Measurements from ENCODE around the gene ASCC3.
"Not testable (repeated sequence)": the region's sequence is repeated elsewhere in the genome, so short reads cannot be mapped to it uniquely, and the experiment has no call there.

The ASCC3 gene

DNA sequence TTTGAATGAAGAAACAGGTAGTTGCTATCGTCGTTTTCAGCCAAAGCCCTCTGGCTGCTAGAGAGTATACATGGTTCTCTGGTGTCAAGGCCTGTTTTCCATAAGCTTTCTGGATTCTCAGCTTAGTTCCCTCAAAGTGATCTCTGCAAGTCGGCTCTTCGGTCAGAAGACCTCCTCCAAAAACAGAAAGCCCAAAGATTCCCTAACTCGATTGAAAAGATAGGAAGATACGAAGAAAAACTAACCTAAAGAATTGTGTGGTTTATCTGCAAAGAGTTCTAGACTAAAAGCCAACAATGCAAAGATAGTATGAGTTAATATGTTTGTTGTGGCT lies 545 bp upstream of the ASCC3 start:
- no peak for DNase-seq

DNA sequence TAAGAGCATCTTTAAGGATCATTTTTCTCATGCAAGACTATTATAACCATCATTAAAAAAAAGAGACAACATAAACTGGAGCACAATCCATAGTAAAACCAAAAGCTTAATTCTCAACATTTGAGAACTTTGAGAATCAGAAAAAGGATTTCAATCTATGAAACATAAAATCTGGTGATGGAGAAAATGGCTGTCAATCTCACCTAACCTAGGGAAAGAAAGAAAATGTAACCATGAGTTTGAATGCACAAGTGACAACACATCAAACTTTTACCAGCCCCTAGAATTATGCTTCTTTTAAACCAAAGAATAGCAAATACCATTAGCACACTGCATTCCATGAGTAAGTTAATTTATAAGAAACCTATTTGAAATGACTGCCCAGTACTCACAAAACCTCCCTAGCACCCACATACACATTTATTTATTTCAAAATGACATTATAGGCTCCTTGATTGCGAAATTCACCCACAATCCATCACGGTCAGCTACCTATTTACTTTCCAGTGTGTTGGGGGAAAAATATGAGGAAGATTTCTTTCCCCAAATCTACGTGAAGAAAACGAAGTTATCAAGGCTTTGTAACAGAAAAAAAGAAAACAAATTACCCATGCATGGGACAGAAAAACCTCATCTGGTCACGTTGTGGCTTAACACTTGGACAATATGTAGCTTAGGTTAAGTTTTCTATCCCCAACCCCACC lies 828 bp downstream of the ASCC3 start:
- DNase-seq = no peak

DNA sequence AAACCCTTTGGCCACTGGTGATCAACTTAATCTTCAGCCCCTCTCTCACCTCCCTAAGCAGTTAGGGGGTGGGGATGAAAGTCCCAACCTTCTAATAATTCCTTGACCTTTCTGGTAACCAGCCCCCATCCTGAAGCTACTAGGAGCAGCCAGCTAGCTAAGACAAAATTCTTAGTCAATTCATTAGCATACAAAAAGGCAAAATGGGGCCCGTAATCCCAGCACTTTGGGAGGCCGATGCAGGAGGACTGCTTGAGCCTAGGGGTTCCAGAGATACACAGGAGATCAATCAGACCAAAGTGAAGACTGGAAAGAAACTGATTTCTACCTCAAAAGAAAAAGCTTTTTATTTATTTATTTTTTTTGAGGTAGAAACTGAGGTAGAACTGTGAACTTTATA lies 1.8 kb downstream of the ASCC3 start:
- DNase-seq = no peak

DNA sequence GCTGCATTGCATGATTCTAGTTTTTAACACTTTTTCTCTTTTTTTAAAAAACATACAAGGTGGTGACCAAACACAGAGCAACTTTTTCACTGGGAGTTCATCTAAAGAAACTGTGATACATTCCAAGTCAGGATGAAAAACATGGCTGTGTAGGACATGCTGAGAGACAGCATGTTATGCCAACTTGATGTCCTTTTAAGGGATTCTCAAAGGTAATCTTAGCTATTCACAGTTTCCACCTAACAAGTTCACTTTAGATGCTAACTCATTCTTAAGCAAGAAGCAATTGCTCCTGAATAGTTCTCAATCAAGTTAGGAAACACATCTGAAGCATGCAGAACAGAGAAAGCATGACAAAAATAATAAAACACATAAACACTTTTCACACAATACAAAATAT lies 3.3 kb downstream of the ASCC3 start:
- DNase-seq = no peak

DNA sequence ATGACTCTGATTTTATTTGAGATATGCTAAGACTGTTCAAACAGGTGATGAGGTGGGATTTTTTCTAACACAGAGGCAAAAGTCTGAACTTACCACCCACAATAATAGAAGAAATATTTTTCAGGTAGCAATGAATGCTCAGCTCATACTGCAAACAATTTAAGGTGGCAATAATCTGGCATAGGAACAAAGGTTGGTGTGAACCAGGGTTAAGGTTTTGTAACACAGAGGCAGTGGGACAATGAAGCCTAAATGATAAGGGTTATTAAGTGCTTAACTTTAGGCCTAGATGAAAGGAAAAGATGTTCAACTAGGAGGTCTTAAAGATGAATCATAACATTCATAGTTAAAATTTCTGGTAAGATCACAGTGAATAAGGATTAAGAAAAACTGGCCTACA lies 4.9 kb downstream of the ASCC3 start:
- DNase-seq = no peak

DNA sequence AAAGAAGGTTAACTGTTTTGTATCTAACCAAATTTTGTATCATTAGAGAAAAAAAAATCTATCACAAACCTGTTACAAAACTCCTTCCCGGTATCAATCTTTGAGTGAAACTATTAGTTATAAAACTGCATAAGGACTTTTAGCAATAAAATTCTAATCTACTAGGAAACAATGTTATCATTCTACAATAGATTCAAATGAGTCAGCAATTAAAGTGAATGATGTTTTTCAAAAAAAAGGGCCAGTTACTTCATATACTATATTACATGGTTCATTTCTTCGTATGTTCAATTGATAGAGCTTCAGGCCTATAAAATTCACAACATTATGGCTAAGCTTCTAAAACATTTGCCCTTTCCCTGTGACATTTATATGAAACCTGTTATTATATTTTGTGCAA lies 15.6 kb downstream of the ASCC3 start:
- no peak for DNase-seq

DNA sequence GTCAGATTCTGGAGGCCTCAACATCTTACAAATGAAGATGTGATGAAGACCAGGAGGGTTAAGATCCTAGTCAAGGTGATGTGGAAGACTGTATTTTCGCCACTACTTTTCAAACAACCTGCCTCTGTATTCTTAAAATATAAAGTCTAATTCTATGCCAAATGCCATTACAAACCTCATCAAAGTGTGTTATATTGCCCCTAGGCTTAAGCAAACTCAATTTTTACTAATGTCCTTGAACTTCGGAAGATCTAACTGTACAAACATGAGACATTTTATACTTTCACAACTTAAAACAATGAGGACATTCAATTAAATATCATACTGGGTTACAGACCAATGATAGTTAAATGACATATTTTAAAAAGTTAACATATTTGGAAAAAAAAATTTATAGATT lies 19.1 kb downstream of the ASCC3 start:
- no peak for DNase-seq

DNA sequence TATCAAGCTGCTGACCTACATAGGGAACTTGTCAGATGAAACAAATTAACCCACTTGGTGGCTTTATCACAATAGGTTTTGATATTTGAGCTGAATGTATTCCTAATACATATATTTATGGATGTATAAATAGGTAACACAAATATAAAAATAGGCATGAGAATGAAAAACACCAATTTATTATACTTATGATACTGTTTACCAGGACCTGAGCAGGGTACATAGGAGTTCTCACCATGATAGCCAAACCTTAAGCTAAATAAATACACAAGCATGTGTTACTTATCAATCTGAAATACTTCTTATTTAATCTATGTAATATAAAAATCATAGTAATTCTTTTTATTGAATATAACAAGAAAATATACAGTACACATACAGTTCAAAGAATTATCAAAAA lies 25.0 kb downstream of the ASCC3 start:
- no peak for DNase-seq

DNA sequence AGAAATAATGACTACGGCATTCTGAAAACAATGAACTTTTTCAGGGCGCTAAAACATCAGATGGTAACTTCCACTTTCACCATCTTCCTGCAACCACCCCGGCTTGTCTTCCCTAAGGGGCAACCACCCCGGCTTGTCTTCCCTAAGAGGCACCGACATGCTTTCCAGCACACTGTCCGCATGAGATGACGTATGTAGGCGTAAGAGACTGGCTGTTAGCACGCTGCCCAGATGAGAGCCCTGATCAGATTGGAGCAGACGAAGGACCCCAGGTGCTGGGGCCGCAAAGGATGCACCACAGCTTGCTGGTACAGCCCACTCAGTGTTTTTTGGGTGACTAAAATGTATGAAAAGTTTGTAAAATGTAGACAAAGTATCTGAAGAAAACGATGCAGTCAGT lies 29.3 kb downstream of the ASCC3 start:
- no peak for DNase-seq

DNA sequence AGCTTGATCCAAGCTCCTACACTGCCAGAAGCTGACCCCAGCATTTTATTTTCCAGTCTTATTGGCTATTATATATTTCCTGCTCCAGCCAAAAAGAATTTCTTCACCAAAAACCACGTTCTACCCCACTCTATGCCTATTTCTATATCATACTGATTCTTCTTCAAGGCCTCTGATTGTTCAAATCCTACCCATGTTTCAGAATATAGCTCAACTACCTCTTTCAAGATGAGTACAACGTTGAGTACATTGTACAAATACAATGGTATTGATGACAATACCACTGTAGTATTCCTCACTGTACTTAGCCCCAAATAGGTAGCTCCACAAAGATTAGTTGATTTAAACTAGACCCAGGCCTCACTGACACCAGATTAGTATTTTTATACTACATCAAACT lies 31.0 kb downstream of the ASCC3 start:
- DNase-seq = no peak

DNA sequence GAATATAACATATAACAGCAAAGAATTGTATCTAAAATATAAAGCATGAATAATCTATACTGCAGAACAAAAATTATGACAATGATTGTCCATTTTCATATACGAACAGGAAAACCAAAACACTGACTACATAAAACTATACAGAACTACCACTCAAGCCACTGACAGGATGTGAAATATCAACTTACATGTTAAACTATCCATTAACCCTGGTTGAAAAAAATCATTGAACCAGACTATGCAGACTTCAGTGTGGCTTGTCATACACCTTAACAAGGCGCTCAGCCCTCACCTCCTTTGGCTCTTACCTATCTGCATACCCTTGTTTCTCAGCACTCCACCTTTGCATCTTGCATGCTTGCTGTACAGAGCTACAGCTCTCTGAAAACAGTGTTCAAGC lies 34.9 kb downstream of the ASCC3 start:
- DNase-seq = no peak

DNA sequence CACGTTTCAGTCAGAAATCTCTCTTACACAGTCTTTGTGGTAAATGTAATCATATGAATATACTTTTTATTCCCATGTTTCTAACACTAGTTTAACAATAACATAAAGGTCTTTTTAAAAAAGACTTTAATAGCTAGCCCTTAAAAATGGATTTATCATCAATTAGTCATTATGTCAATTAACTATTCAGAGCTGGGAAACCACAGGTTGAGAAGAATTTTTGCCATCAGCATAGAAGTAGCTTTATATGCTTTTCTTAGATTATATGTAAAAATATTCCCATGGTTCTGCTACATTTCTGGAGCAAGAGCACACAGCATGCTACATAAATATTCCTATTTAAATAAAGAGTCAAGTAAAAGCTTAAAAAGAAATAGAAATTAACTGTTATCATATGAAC lies 35.5 kb downstream of the ASCC3 start:
- DNase-seq = no peak

DNA sequence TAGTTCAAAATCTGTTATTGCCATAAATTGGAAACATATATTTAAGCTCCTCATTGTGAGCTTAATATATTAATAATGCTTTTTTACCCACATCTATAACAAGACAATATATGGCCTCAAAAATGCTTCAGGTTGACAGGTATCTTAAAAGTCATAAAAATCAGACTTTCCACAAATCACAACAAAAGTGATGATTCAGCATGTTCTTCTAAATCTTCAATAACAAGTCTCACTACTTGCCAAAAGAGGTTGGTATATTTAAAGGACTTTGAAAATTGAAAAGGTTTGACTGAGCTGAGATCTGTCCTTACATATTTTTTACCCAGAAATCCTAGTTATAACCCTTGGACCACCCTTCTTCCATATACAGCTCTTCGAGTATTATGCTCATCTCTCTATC lies 41.7 kb downstream of the ASCC3 start:
- no peak for DNase-seq

DNA sequence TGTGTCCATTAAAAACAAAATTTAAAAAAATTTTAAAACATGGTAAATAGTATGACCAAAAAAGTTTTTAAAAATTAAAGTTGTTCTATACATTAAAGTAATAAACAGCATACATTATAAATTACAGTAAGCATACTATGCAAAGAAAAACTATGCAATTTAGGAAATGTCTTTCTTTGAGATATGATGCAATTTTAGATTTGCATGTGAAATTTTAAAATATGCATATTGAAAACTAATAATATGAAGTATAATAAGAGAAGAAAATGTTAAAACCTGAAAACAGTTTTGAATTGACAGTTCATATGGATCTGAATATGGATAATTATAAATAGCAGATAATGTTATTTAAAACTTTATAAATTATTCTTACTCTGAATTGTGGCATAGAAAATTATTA lies 43.1 kb downstream of the ASCC3 start:
- no peak for DNase-seq

DNA sequence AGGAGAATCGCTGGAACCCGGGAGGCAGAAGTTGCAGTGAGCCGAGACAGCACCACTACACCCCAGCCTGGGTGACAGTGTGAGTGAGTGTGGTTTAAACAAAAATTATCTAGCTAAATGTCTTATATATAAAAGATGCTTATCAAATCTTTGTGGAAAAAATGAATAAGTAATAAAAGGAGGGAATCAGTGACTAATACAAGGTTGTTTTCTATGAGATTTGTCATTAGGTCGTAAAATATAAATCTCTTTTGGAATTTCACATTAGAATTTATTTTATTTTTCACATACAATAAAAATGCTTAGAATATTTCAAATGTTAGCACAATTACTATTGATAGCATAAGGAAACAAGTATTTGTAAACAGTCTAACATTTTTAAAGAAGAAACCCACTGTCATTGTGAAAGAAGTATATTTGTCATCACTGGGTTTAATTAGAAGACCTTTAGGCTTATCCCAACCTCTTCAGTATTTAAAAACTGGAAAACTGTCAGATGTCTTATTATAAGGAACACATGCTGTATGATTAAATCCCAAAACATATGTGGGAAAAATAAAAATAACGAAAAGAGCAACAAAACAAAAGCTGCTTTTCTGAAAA lies 47.1 kb downstream of the ASCC3 start:
- peak; percentile 45 for DNase-seq

DNA sequence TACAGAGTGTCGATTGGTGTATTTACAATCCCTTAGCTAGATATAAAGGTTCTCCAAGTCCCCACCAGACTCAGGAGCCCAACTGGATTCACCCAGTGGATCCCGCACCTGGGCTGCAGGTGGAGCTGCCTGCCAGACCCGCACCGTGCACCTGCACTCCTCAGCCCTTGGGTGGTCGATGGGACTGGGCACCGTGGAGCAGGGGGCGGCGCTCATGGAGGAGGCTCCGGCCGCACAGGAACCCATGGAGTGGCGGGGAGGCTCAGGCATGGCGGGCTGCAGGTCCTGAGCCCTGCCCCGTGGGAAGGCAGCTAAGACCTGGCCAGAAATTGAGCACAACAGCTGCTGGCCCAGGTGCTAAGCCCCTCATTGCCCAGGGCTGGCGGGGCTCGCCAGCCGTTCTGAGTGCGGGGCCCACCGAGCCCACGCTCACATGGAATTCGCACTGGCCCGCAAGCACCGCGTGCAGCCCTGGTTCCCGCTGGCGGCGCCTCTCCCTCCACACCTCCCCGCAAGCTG lies 52.0 kb downstream of the ASCC3 start:
- not testable (repeated sequence) for DNase-seq

DNA sequence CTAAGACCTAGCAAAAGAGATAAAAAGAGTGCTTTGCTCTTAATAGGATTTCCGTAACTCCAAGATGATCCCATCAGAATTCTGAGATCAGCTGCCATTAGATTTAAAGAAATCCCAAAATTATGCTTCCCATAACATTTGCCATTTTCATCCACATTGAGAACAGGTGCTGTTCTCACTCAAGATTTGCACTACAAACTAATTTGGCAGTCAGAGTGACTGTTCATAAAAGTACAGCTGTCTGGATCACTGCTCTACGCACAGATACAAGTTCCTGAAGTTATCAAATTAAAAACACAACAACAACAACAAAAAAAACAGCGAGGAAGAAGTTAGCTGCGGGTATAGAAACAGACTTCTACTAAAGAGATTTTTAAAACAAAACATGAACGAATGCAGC lies 58.1 kb downstream of the ASCC3 start:
- no peak for DNase-seq

DNA sequence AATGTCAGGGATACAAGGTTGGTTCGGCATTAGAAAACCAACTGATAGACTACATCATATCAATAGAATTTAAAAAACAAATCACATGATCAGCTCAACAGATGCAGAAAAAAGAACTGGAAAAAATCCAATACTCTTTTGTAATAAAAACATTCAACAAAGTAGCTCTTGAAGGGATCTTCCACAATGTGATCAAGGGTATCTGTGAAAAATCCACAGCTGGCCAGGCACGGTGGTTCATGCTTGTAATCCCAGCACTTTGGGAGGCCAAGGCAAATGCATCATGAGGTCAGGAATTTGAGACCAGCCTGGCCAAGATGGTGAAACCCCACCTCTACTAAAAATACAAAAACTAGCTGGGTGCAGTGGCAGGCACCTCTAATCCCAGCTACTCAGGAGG lies 63.1 kb downstream of the ASCC3 start:
- no peak for DNase-seq

DNA sequence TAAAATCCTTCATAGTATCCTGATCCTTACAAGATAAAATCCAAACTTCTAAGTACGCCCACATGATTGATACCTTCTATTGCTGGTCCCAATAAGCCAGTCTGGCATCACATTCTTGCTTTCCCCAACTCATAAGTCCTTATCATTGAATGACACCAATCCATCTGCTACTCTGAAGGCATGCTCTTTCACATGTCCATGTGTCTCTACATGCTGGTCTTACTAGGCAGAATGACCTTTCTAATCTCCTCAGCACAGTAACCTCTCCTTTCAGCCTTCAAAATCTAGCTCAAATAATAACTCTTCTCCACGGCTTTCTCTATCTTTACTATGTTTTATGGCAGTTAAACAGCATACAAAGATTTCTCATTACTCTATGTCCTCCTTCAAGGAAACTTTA lies 71.1 kb downstream of the ASCC3 start:
- no peak for DNase-seq

DNA sequence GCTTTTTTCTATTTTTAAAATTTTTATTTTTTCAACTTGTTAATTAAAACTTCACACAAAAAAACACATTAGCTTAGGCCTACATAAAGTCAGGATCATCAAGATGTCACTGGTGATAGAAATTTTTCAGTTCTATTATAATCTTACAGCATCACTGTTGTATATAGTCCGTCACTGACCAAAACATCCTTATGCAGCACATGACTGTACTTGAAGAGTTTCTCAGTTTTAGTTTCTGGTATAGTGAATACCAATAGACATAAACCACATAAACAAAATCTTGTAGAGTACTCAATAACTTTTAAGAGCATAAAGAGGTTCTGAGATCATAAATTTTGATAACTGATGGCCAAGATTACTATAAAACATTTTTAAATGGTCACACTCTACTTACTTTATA lies 71.8 kb downstream of the ASCC3 start:
- DNase-seq = no peak

DNA sequence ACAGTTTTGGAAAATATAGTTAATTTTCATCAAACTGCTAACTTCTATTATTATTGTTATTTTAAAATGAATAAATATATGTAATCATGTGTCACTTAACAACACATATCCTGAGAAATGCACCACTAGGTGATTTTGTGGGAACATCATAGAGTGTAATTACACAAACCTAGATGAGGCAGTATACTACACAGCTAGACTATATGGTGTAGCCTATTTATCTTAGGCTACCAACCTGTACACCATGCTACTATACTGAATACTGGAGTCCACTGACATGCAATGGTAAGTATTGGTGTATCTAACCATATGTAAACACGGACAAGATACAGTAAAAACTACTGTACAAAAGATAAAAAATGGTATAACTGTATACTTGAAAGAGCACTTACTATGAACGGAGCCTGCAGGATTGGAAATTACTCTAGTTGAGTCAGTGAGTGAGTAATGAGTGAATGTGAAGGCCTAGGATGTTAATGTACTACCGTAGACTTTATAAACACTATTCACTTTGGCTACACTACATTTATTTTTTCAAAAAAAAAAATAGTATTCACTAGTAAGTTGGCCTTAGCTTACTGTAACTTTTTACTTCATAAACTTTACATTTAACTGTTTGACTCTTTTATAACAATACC lies 72.4 kb downstream of the ASCC3 start:
- no peak for DNase-seq

DNA sequence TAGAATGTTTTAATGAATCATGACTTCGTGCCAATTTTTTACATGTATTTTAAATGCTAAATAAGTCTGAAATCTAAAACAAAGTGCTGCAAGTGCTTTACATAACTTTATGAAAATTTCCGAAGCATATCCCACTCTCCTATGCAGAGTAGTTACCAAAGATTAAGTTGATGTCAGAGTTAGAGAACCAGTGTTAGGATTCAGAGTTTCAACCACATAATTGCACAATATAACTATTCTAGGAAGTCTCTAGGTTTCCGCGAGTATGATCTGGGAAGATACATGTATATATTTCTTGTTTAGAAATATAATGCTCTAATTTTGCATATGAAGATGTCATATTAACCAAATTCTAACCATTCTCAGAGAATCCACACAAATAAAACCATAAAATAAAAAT lies 74.8 kb downstream of the ASCC3 start:
- no peak for DNase-seq

DNA sequence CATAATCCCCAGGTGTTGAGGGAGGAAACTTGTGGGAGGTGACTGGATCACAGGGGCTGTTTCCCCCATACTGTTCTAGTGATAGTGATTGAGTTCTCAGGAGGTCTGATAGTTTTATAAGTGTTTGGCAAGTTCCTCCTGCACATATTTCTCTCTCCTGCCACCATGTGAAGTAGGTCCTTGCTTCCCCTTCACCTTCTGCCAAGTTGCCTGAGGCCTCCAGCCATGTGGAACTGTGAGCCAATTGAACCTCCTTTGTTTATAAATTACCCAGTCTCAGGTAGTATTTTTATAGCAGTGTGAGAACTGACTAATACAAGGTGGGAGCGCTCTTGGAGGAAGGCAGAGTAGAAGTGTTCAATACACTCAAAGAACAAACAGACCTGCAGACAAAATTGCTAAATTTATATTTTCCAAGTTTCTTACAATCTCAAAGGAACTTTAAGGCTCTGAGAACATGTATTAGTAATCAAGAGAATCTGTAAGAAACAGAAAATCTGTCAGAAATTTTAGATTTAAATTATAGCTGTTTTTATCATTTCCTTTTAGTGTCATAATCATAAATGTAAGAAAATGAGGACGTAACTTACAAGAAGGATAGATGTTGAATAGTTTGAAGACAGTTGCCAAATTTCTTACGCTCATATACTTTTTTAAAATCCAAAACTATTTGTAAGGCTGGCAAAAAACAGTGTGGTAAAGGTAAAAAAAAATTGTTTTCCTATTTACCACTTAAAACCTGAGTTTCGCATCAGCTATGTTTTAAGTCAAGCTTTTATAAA lies 77.7 kb downstream of the ASCC3 start:
- no peak for DNase-seq

DNA sequence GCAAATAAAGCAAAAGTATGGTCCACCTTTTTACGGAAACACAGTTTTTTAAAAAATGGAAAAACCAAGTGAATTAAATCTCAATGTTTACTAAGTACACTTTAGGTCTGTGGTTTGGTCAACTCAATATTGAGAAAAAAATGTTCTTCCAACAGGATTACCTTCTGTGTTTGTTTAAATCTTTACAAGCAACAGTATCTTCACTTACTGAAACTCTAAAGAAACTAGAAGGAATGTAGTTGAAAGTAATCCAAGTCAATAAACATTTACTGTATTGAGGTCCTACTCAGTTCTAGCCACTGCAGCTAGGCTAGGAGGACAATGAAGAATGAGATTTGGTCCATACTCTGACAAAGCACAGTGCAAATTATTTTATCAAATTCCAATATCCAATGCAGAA lies 80.1 kb downstream of the ASCC3 start:
- DNase-seq = no peak
